ENCODE measurements around the gene TF. TPM values are rescaled to one million over a fixed set of nuclear protein-coding genes. Genes with fewer than 3 reads are reported as not detected.
"Not testable (repeated sequence)": the region's sequence is repeated elsewhere in the genome, so short reads cannot be mapped to it uniquely, and the experiment has no call there.

Gene TF
- total and polyA plus RNA-seq, 4 donors: 333 to 708 (median 529) TPM

DNA sequence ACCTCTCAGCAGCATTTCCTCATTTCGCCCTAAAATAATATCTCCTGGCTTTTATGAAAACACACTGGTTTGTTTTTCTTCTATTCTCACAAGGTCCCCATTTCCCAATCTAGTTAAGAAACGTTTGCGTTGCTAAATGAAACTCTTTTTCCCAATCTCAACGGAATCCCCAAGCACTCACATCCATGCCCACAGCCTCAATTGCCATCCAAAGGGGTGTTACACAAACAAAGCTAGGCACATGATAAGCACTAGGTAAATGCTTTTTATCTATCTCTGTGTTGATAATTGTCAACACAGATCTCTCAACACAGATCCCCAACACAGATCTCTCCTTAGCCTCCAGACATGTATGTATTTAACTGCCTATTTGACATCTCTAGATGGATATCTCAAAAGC lies 35.2 kb upstream of the TF start:
- no peaks in the 10 kb centered on the region for H3K4me1 ChIP-seq (ENCODE audit: control insufficient read depth, insufficient read depth, low read length)
- 66% methylated on average over 4 of the region's 4 CpGs for WGBS (ENCODE audit: insufficient coverage)

DNA sequence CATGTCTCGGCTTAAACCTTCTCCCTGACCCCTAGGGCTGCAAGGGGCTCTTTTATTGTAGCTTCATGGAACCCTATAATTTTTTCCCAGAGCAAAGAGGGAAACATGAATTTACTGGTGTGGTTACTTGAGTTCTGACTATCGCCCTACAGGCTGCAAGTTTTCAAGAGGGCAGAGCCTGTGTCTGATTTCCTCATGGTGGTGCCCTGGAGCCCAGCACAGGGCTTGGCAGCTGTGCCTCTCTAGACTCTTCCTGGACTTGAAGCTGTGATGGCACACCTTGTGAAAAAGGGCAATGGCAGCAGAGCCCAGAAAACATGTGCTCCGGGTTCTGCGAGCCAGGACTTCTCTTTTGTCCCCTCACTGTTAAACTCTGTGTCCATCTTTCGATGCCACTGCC lies 34.2 kb upstream of the TF start:
- Histone ChIP-seq H3K4me3 (ENCODE audit: low read depth, low read length) (no peak overlapping the region), H3K36me3 (ENCODE audit: control insufficient read depth, insufficient read depth, low read length) (no peaks in the 10 kb centered on the region), H3K27ac (ENCODE audit: low read depth, low read length) (no peak overlapping the region), H3K9me3 (ENCODE audit: control insufficient read depth, insufficient read depth, low read length) (no peaks in the 10 kb centered on the region), H3K27me3 (ENCODE audit: control insufficient read depth, insufficient read depth, low read length) (no peaks in the 10 kb centered on the region), H3K4me1 (ENCODE audit: control insufficient read depth, insufficient read depth, low read length) (no peaks in the 10 kb centered on the region)
- DNase-seq (ENCODE audit: low read depth in 4 of 6, low spot score in 6 of 6): no peak
- WGBS (ENCODE audit: insufficient coverage): 97% methylated on average over 4 of the region's 5 CpGs

More for the DNA sequence above, 35.2 kb upstream of the TF start:
- H3K27ac ChIP-seq (ENCODE audit: low read depth, low read length): no peak overlapping the region
- H3K36me3 ChIP-seq (ENCODE audit: control insufficient read depth, insufficient read depth, low read length): no peaks in the 10 kb centered on the region
- DNase-seq (ENCODE audit: low read depth in 4 of 6, low spot score in 6 of 6): no peak
- H3K27me3 ChIP-seq (ENCODE audit: control insufficient read depth, insufficient read depth, low read length): no peaks in the 10 kb centered on the region
- H3K9me3 ChIP-seq (ENCODE audit: control insufficient read depth, insufficient read depth, low read length): no peaks in the 10 kb centered on the region
- no peak overlapping the region for H3K4me3 ChIP-seq (ENCODE audit: low read depth, low read length)

DNA sequence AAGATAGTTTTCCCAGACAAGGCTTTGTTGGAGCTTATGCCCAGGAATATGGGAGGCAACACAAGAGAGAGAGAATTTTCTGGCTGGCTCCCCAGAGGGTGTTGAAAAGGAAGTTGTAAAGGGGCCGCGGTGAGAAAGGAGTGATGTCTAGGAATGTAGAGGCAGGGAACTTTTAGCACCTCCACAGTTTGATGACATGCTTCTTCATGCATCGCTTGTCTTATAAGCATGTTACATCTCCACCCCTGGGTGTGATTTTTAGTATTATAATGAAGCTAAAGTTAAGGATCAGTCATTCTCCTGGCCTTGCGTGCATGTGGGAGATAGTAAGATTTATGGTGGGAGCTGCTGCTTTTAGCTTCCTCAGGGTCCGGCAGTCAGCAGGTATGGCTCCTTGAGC lies 32.8 kb upstream of the TF start:
- Histone ChIP-seq H3K36me3 (ENCODE audit: control insufficient read depth, insufficient read depth, low read length) (no peaks in the 10 kb centered on the region), H3K9me3 (ENCODE audit: control insufficient read depth, insufficient read depth, low read length) (no peaks in the 10 kb centered on the region), H3K27me3 (ENCODE audit: control insufficient read depth, insufficient read depth, low read length) (no peaks in the 10 kb centered on the region), H3K27ac (ENCODE audit: low read depth, low read length) (no peak overlapping the region), H3K4me3 (ENCODE audit: low read depth, low read length) (no peak overlapping the region), H3K4me1 (ENCODE audit: control insufficient read depth, insufficient read depth, low read length) (no peaks in the 10 kb centered on the region)
- no peak for DNase-seq (ENCODE audit: low read depth in 4 of 6, low spot score in 6 of 6)
- WGBS (ENCODE audit: insufficient coverage): 81% methylated on average over 3 of the region's 5 CpGs

DNA sequence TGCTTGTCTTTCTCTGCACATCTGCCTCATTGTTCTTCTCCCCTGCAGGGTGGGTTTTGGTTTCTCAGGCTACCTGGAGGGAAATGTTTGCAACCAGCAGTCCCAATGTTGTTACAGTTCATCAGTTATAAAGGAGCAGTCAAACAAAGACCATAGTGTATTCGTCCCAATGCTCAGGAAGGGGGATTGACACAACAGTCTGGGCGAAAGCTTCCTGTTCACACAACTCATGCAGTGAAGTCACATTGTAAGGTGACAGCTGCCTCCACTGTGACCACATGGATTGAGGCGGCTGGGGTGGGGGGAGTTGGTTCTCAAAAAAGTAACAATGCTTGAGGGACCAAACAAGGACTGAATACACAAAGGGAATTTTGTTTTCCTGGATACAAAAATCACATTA lies 28.8 kb upstream of the TF start:
- no peak overlapping the region for H3K27ac ChIP-seq (ENCODE audit: low read depth, low read length)
- H3K27me3 ChIP-seq (ENCODE audit: control insufficient read depth, insufficient read depth, low read length): no peaks in the 10 kb centered on the region
- H3K4me3 ChIP-seq (ENCODE audit: low read depth, low read length): no peak overlapping the region
- H3K9me3 ChIP-seq (ENCODE audit: control insufficient read depth, insufficient read depth, low read length): peaks cover 4% of the 10 kb centered on the region
- H3K4me1 ChIP-seq (ENCODE audit: control insufficient read depth, insufficient read depth, low read length): no peaks in the 10 kb centered on the region
- WGBS (ENCODE audit: insufficient coverage): 56% methylated on average over 3 of the region's 3 CpGs
- H3K36me3 ChIP-seq (ENCODE audit: control insufficient read depth, insufficient read depth, low read length): no peaks in the 10 kb centered on the region
- no peak for DNase-seq (ENCODE audit: low read depth in 4 of 6, low spot score in 6 of 6)

DNA sequence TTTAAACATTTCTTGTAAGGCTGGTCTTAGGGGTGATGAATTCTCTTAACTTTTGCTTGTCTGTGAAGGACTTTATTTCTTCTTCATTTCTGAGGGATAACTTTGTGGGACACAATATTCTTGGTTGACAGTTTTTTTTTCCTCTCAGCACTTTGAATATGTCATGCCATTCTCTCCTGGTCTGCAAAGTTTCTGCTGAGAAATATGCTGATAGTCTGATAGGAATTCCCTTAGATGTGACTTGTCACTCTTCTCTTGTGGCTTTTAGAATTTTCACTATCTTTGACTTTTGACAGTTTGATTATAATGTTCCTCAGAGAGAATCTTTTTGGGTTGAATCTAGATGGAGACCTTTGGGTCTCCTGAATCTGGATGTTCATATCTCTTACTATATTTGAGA lies 23.3 kb upstream of the TF start:
- Histone ChIP-seq H3K27me3 (ENCODE audit: control insufficient read depth, insufficient read depth, low read length) (no peaks in the 10 kb centered on the region), H3K4me1 (ENCODE audit: control insufficient read depth, insufficient read depth, low read length) (no peaks in the 10 kb centered on the region), H3K27ac (ENCODE audit: low read depth, low read length) (no peak overlapping the region), H3K4me3 (ENCODE audit: low read depth, low read length) (no peak overlapping the region), H3K36me3 (ENCODE audit: control insufficient read depth, insufficient read depth, low read length) (no peaks in the 10 kb centered on the region), H3K9me3 (ENCODE audit: control insufficient read depth, insufficient read depth, low read length) (peaks cover 4% of the 10 kb centered on the region)
- no peak for DNase-seq (ENCODE audit: low read depth in 4 of 6, low spot score in 6 of 6)

DNA sequence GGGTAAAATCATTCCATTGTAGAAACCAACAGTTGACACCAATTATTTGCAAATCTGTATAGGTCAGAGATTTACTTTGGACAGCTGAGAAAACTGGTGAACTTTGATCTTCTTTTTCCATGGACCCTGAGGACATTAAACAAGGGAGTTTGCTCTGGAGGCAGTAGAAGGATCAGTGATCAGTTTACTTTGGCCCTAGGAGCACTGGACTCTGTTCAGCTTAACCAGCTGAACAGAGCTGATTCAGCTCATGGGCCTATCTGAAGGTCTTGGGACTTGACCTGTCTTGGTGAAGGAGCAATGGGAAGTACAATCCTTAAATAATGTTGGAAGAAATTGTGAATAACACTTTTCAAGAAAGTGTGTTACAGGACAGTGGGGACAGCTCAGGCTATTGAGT lies 15.2 kb upstream of the TF start:
- H3K27me3 ChIP-seq (ENCODE audit: control insufficient read depth, insufficient read depth, low read length): no peaks in the 10 kb centered on the region
- H3K9me3 ChIP-seq (ENCODE audit: control insufficient read depth, insufficient read depth, low read length): no peaks in the 10 kb centered on the region
- DNase-seq (ENCODE audit: low read depth in 4 of 6, low spot score in 6 of 6): peak in 1 of 6 donors; percentile 48
- H3K36me3 ChIP-seq (ENCODE audit: control insufficient read depth, insufficient read depth, low read length): no peaks in the 10 kb centered on the region
- no peak overlapping the region for H3K27ac ChIP-seq (ENCODE audit: low read depth, low read length)
- H3K4me1 ChIP-seq (ENCODE audit: control insufficient read depth, insufficient read depth, low read length): no peaks in the 10 kb centered on the region
- no peak overlapping the region for H3K4me3 ChIP-seq (ENCODE audit: low read depth, low read length)

- H3K36me3 ChIP-seq (ENCODE audit: control insufficient read depth, insufficient read depth, low read length); DNase-seq (ENCODE audit: low read depth in 4 of 6, low spot score in 6 of 6); H3K4me1 ChIP-seq (ENCODE audit: control insufficient read depth, insufficient read depth, low read length); H3K4me3 ChIP-seq (ENCODE audit: low read depth, low read length); H3K27me3 ChIP-seq (ENCODE audit: control insufficient read depth, insufficient read depth, low read length); H3K9me3 ChIP-seq (ENCODE audit: control insufficient read depth, insufficient read depth, low read length); H3K27ac ChIP-seq (ENCODE audit: low read depth, low read length): not testable (repeated sequence)
- WGBS (ENCODE audit: insufficient coverage): 92% methylated on average over 2 of the region's 6 CpGs
These were observed 14.0 kb upstream of the TF start for GRCh38 chr3:133732231-133732630.

DNA sequence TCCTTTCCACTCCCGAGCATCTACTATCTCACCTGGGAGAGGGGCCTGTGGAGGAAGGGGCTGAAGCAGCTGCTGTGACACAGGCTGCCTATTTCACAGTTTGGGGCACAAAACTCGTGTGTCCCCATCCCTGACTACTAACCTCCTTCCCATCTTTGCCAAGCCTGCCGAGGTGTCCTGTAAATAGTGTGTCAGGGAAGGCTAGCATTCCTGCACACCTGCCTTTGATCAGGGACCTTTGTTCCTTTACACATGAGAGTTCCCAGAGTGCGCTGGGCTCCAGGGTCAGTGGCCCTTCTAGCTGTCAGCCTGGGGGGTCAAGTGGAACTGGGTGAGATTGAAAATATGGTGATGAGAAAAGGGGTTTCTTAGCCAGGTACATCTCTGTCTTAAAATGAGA lies 13.0 kb upstream of the TF start:
- 93% methylated on average over 1 of the region's 4 CpGs for whole genome bisulfite sequencing (ENCODE audit: insufficient coverage)
- H3K4me1 ChIP-seq (ENCODE audit: control insufficient read depth, insufficient read depth, low read length): no peaks in the 10 kb centered on the region
- H3K36me3 ChIP-seq (ENCODE audit: control insufficient read depth, insufficient read depth, low read length): no peaks in the 10 kb centered on the region
- H3K4me3 ChIP-seq (ENCODE audit: low read depth, low read length): no peak overlapping the region
- no peak overlapping the region for H3K27ac ChIP-seq (ENCODE audit: low read depth, low read length)
- H3K27me3 ChIP-seq (ENCODE audit: control insufficient read depth, insufficient read depth, low read length): no peaks in the 10 kb centered on the region
- no peaks in the 10 kb centered on the region for H3K9me3 ChIP-seq (ENCODE audit: control insufficient read depth, insufficient read depth, low read length)
- DNase-seq (ENCODE audit: low read depth in 4 of 6, low spot score in 6 of 6): no peak

- no peak for DNase-seq (ENCODE audit: low read depth in 4 of 6, low spot score in 6 of 6)
- Histone ChIP-seq H3K27ac (ENCODE audit: low read depth, low read length) (no peak overlapping the region), H3K27me3 (ENCODE audit: control insufficient read depth, insufficient read depth, low read length) (no peaks in the 10 kb centered on the region), H3K9me3 (ENCODE audit: control insufficient read depth, insufficient read depth, low read length) (no peaks in the 10 kb centered on the region), H3K36me3 (ENCODE audit: control insufficient read depth, insufficient read depth, low read length) (no peaks in the 10 kb centered on the region), H3K4me1 (ENCODE audit: control insufficient read depth, insufficient read depth, low read length) (no peaks in the 10 kb centered on the region), H3K4me3 (ENCODE audit: low read depth, low read length) (no peak overlapping the region)
- no CpG with 5 or more reads among the region's 1 CpG for WGBS (ENCODE audit: insufficient coverage)
These were observed 11.9 kb upstream of the TF start for GRCh38 chr3:133734305-133734704.

GRCh38 chr3:133742351-133743091 lies 3.7 kb upstream of the TF start:
- H3K36me3 ChIP-seq (ENCODE audit: control insufficient read depth, insufficient read depth, low read length): no peaks in the 10 kb centered on the region
- peaks cover 31% of the 10 kb centered on the region for H3K4me1 ChIP-seq (ENCODE audit: control insufficient read depth, insufficient read depth, low read length)
- H3K9me3 ChIP-seq (ENCODE audit: control insufficient read depth, insufficient read depth, low read length): no peaks in the 10 kb centered on the region
- H3K4me3 ChIP-seq (ENCODE audit: low read depth, low read length): no peak overlapping the region
- H3K27ac ChIP-seq (ENCODE audit: low read depth, low read length): no peak overlapping the region
- 14% methylated on average over 3 of the region's 9 CpGs for WGBS (ENCODE audit: insufficient coverage)
- no peaks in the 10 kb centered on the region for H3K27me3 ChIP-seq (ENCODE audit: control insufficient read depth, insufficient read depth, low read length)
- peak in 2 of 6 donors; percentile 17 to 48 for DNase-seq (ENCODE audit: low read depth in 4 of 6, low spot score in 6 of 6)

All from spinal cord (tissue), 10 donors.